Parathyroid adenoma (tissue), 2 donors: Measurements from ENCODE around the gene CHST15.

Experiments used
- H2AFZ ChIP-seq: fragments of 300-600 bp; sonication (generic); one replicate; pipeline ENCODE4 v1.7.0; 2017; ENCODE audit warnings: antibody characterized with exemption, mild to moderate bottlenecking
- H3K27ac ChIP-seq: fragments of 300-600 bp; sonication (generic); one replicate; pipeline ENCODE4 v1.7.0; 2017
- H3K27me3 ChIP-seq: fragments of 300-600 bp; sonication (generic); one replicate; pipeline ENCODE4 v1.7.0; 2017; ENCODE audit warnings: low read length; ENCODE audit not compliant: control insufficient read depth, insufficient read depth
- H3K36me3 ChIP-seq: fragments of 300-600 bp; sonication (generic); one replicate; pipeline ENCODE4 v1.7.0; 2017; ENCODE audit warnings: low read length; ENCODE audit not compliant: control insufficient read depth, insufficient read depth
- H3K4me1 ChIP-seq: fragments of 300-600 bp; sonication (generic); one replicate; pipeline ENCODE4 v1.7.0; 2017; ENCODE audit warnings: control low read depth
- H3K4me2 ChIP-seq: fragments of 300-600 bp; sonication (generic); one replicate; pipeline ENCODE4 v1.7.0; 2017; ENCODE audit warnings: low read length
- H3K4me3 ChIP-seq: fragments of 300-600 bp; sonication (generic); one replicate; pipeline ENCODE4 v1.7.0; 2017; ENCODE audit warnings: low read depth, low read length
- H3K79me2 ChIP-seq: fragments of 300-600 bp; sonication (generic); one replicate; pipeline ENCODE4 v1.7.0; 2017; ENCODE audit warnings: control low read depth
- H3K9ac ChIP-seq: fragments of 300-600 bp; sonication (generic); one replicate; pipeline ENCODE4 v1.7.0; 2017; ENCODE audit warnings: mild to moderate bottlenecking
- H3K9me3 ChIP-seq: fragments of 300-600 bp; sonication (generic); one replicate; pipeline ENCODE4 v1.7.0; 2017; ENCODE audit warnings: low read length; ENCODE audit not compliant: control insufficient read depth
- CTCF ChIP-seq: fragments of 300-600 bp; sonication (generic); IDR thresholded peaks from one replicate; pipeline ENCODE4 v1.7.0; 2017; ENCODE audit warnings: antibody characterized with exemption, mild to moderate bottlenecking
- donor health status: primary hyperparathyroidism.

CHST15 gene

GRCh38 chr10:124045276-124045675, 48.1 kb downstream of the CHST15 start:
- Histone ChIP-seq H2AFZ (no peak overlapping the region), H3K9ac (no peak overlapping the region), H3K9me3 (no peaks in the 10 kb centered on the region), H3K79me2 (no peaks in the 10 kb centered on the region), H3K27me3 (no peaks in the 10 kb centered on the region), H3K4me1 (no peaks in the 10 kb centered on the region), H3K27ac (no peak overlapping the region), H3K4me3 (no peak overlapping the region), H3K36me3 (no peaks in the 10 kb centered on the region), H3K4me2 (no peak overlapping the region)
- no peak for TF ChIP-seq CTCF

GRCh38 chr10:124044143-124044862, 49.1 kb downstream of the CHST15 start:
- TF ChIP-seq CTCF: no peak
- H3K4me2 ChIP-seq: no peak overlapping the region
- no peaks in the 10 kb centered on the region for H3K27me3 ChIP-seq
- no peaks in the 10 kb centered on the region for H3K79me2 ChIP-seq
- no peaks in the 10 kb centered on the region for H3K36me3 ChIP-seq
- no peak overlapping the region for H3K4me3 ChIP-seq
- no peak overlapping the region for H2AFZ ChIP-seq
- no peaks in the 10 kb centered on the region for H3K9me3 ChIP-seq
- no peaks in the 10 kb centered on the region for H3K4me1 ChIP-seq
- no peak overlapping the region for H3K9ac ChIP-seq
- H3K27ac ChIP-seq: no peak overlapping the region

- TF ChIP-seq CTCF: no peak
- no peak overlapping the region for H3K9ac ChIP-seq
Measured at GRCh38 chr10:124043310-124044142, 49.9 kb downstream of the CHST15 start.

GRCh38 chr10:124042656-124043309, 50.6 kb downstream of the CHST15 start:
- Histone ChIP-seq H3K27ac (no peak overlapping the region), H3K36me3 (no peaks in the 10 kb centered on the region), H3K4me1 (no peaks in the 10 kb centered on the region), H3K27me3 (no peaks in the 10 kb centered on the region), H3K9ac (no peak overlapping the region), H3K79me2 (no peaks in the 10 kb centered on the region), H3K4me2 (no peak overlapping the region), H3K9me3 (no peaks in the 10 kb centered on the region), H2AFZ (no peak overlapping the region), H3K4me3 (no peak overlapping the region)
- no peak for TF ChIP-seq CTCF

More at GRCh38 chr10:124043310-124044142, 49.9 kb downstream of the CHST15 start:
- no peaks in the 10 kb centered on the region for H3K4me1 ChIP-seq
- no peak overlapping the region for H3K4me3 ChIP-seq
- no peak overlapping the region for H3K4me2 ChIP-seq
- no peak overlapping the region for H2AFZ ChIP-seq
- no peaks in the 10 kb centered on the region for H3K9me3 ChIP-seq
- no peak overlapping the region for H3K27ac ChIP-seq
- H3K79me2 ChIP-seq: no peaks in the 10 kb centered on the region
- no peaks in the 10 kb centered on the region for H3K36me3 ChIP-seq
- no peaks in the 10 kb centered on the region for H3K27me3 ChIP-seq
